GM15510 (cell line): ENCODE results near the gene KIT.

Experiments
- POLR2A ChIP-seq: IDR thresholded peaks from 3 replicates; pipeline ENCODE4 v1.6.1; 2011; ENCODE audit warnings: borderline replicate concordance; ENCODE audit not compliant: insufficient read length; ENCODE audit errors: extremely low read depth

KIT gene

DNA sequence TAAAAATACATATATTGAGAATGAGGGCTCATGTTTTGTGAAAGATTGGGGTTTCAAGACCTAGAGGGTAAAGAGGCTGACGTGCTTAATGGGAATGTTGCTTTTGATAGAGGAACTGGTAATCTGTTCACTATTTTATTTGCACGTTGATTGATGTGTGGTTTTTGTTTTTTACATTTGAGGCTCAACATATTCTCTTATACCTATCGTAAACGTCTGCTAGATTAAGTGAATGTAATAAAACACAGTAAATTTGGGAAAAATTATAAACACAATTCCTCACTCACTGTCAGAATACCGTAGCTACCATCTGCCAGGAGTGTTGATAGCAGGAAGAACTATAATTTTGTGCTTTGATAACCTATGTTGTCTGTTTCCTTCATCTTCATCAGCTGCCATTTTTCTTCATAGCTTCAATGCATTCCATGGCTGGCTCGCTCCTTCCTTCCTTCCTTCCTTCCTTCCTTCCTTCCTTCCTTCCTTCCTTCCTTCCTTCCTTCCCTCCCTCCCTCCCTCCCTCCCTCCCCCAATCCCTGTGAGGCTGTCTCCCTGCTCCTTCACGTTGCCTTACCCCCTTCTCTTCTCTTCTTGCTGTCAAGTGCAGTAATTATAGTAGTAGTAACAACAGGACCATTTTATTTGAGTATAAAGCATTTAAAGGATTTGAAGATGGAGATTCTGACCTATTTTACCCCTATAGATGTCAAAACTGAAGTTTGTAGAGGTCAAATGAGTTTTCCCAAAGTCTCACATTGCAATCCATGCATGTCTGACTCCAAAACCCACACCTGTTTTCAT is 20.3 kb downstream of the KIT start:
- no peak for TF ChIP-seq POLR2A

DNA sequence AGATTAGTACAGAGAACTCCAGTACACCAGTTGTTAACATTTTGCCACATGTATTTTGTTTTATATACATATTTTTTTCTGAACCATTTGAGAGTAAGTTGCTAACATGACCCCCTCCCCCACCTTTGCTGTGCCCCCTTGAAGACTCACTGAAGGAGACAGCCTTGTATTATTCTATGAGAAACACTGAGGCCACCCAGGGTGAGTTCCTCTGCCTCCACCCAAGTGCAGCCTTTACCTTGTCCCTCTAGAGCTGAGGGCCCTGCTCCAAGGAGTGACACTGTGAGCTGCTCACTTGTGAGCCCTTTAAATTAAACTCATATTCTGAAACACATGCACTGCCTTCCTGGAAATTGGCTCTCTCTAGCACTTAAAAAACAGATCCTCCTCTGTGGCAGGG is 21.1 kb downstream of the KIT start:
- no peak for TF ChIP-seq POLR2A

DNA sequence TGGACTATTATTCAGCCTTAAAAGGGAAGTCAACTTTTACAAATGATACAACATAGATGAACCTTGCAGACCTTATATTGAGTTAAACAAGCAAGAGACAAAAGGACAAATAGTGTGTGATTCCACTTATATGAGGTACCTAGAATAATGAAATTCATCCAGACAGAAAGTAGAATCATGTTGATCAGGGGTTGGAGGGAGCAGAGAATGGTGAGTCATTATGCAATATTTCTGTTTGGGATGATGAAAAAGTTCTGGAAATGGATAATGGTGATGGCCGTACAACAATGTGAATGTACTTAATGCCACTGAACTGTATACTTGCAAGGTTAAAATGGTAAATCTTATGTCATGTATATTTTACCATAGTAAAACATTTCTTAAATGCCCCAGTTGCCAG is 22.1 kb downstream of the KIT start:
- no peak for TF ChIP-seq POLR2A

DNA sequence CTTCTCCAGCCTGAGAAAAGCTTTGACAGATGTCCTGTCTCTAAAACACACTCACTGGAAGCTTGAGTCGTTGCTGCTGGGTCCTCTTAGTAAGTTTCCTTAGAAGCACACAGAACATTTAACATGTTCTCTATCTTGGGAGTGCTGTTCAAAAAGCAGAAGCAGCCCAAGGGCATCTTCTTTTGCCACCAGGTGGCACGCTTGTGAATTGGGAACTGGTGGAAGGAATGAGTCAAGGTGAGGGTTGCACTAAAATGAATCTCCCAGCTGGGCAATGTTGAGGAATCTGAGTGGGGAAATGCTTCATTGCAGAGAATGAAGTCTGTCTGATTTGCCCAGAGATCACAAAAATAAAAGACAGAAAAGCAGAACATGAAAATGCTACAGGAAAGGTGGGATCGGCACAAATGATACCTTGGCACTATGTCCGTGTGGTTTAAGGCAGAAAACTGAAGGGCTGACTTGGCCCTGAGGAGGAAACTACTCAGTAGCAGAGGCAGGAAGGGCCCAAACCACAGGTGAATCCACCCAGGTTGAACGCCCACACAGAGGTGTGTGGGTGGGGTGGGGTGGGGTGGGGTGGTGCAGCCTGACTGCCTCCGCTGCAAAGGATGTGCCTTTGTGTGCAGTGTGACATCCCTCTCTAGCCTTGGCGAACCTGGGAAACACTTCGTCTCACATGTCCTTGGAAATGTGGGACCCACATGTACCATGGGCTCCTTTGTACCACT is 26.0 kb downstream of the KIT start:
- no peak for TF ChIP-seq POLR2A

DNA sequence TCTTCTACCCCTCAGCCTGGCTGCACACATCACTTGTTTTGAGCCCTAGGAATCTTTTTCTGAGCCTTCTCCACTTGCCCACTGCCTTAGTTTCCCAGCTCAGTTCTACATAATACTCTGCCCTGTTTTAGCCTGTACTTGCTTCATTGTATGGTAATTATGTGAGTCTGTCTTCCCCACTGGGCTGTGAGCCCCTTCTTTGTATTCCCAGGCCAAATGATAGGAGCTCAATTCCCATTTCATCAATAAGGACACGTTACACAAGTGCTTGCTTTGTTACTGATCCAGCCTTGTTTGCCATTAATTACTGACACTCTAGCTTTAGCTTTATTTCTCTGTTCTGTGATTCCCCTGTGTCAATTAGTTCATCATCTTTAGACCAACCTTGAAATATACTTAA is 28.1 kb downstream of the KIT start:
- no peak for TF ChIP-seq POLR2A

DNA sequence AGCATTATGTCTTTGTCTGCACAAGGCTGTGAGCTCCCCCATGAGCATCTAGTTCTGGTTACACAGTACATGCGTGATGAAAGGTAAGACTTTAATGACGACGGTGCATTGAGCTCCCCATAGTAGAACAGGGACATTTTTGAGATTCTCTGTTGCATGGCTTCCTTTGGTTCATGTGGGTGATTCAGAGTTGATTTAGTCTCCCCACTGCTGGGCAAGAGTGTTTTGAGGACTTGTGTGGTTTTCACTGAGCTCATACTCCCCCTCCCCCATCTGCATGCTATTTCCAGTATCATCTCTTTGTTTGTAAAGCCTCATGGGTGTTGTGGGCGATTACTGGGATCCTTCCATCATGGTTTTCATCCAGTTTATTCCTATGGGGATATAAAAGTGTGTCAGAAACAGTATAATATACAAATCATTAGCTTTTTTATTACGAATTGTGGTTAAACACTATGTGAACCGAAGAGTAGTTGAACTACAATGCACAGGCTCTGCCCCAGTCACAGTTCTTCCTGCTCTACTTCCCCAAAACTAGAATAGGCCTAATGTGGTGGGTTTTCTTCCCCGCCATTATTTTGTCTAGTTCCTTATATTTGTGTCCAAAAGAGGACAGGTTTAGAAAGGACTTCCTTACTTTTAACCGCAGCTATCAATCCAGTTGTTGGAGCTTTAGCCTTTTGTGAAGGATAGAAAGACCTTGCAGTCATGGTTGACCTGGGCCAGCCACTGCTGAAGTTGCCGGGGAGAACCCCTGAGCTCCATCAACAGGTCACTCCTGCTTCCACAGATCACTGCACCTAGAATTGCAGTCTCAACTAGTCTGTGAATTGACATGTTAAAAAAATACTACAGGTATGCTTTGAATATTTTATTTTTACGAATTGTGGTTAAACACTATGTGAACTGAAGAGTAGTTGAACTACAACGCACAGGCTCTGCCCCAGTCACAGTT is 30.4 kb downstream of the KIT start:
- TF ChIP-seq POLR2A: no peak

DNA sequence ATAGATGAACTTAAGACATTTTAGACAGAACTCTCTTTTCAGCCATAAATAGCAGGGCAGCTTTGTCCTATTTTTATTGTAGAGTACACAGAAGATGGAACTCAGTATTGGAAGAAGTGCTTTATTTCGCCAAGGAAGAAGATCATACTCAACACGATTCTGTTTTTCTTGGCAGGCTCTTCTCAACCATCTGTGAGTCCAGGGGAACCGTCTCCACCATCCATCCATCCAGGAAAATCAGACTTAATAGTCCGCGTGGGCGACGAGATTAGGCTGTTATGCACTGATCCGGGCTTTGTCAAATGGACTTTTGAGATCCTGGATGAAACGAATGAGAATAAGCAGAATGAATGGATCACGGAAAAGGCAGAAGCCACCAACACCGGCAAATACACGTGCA is 37.6 kb downstream of the KIT start:
- TF ChIP-seq POLR2A: no peak

DNA sequence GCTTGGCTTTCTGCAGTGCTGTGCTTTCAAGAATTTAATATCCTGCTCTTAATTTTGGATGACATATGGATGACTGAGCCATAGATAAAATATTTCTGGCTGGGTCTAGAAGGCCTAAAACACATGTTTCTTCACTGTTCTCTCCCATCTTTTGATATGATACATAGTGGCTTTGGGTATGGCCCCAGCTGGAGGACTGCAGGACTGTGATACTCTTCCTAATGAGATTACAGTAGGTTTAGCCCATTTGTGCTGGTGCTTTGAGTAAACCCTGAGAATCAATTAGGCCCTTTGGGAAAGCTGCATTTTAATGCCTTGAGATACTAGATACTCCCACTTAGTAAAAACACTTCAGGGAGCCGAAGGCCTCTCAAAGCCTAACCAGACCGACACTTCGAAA is 38.0 kb downstream of the KIT start:
- no peak for TF ChIP-seq POLR2A

DNA sequence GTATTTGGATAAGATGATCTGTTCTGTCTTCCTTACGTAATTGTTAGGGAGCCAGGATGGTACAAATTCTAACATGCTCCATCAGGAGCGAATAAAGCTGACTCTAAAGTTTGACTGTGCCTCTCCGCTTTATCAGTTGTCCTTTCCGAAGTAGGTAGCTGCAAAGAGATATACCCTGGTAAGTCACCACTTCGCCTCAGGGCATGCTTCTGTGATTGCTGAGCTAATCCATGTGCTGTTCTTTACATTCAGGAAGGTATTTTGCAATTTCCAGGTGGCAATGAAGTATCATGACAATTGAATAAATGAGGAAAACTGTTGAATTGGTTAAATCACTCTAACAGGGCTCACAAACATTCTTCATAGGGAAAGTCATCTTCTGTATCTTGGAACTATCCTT is 38.9 kb downstream of the KIT start:
- no peak for TF ChIP-seq POLR2A

DNA sequence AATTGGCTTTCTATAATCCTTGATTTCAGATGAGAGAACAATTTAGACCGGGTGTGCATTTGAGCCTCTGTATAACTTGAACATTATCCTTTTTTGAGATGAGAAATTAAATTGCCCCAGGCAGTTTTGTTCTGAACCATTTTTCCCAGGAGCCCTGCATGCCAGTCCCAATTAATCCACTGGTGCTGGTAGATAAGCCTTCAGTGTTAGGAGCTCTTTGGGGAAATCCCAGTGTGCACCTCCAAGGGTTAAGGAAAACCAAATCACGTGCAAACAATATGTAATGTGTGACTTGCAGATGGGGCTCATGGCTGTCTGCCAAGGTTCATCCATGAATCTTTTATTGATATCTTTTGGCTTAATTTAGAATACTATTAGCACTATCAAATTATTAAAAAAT is 43.2 kb downstream of the KIT start:
- no peak for TF ChIP-seq POLR2A

DNA sequence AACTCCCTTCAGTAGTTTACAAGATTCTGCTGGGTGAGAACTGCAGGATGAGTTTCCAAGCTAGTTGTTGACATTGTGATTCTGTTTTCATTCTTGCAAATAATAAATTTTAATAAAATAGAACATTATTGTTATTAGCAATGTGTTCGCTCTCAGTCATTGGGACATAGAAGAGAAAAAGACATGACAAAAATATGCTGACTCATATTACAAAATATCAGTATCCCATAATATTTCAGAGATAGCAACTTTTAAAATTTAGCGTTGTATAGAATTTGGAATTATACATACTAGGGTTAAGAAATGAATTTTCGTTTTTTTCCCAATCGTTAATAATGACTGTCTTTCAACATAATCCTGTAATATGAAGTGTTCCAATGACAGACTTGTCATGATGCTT is 45.4 kb downstream of the KIT start:
- TF ChIP-seq POLR2A: no peak

DNA sequence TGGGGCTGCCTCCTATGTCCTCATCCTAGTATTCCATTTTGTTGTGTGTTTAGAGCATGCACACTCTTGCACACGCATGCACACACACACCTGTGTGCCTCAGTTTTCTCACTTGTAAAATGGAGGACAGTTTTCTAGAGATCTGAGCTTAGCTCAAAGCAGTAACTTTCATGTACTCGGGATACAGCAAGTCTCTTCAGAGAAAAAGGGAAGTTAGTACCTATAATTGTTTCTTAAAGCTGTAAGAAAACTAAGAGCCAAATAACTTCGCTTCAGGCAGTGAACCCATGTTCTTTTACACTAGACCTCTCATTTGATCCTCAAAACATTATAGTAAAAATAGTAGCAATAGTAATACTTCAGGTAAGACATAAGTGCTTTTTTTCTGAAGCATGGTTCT is 49.6 kb downstream of the KIT start:
- TF ChIP-seq POLR2A: no peak

DNA sequence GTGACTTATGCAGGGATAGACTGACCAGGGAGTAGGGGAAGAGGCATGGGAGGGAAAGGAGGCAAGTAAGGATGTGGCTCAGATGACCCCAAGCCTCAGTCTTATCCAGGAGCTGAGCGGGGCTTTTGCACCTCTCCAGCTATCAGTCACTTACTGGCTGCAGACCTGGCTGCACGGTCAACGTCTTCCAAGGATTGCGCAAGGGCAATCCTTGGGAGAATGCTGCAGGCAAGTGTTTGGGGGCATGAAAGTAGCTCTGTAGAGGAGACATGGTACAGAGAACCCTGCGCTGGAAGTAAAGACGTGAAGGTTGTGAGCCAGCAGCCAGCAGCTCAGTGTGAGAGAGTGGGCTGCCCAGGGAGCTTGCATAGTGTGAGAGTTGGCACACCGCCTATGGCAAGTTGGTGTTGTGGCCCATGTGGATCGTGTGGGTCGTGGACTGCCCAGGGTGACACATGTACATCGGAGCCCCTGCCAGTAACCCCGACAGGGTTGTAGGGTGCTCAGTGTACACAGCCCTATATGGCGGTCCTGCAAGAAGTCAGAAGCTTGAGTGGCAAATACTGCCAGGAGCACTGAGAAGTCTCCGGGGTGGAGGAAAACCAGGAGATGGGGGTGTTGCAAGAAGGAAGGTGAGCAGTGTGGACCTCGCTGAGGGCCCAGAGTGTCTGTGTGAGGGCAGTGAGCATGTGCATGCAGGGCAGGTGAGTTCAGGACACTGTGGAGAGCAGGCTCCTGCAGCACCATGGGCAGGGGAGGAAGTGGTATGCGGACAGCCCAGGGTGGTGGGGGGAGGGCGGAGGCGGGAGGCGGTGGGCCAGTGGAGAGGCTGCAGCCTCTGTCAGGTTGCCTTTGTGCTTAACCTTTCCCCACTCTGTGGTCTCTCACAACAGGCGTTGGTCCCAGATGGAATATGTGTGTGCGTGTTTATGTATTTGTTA is 50.9 kb downstream of the KIT start:
- no peak for TF ChIP-seq POLR2A

DNA sequence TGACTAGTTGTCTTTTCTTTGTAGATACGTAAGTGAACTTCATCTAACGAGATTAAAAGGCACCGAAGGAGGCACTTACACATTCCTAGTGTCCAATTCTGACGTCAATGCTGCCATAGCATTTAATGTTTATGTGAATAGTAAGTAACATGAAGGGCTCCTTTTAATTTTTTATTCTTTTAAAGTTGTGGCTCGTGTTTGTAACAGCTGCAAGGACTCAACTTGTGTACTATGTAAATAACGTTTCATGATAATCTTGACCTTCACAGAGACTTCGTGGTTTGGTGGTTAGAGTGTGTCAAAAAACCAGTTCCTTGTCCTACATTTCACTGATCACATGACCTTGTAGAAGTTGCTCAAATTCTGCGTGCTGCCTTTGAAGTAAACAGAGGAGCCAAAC is 51.6 kb downstream of the KIT start:
- no peak for TF ChIP-seq POLR2A

DNA sequence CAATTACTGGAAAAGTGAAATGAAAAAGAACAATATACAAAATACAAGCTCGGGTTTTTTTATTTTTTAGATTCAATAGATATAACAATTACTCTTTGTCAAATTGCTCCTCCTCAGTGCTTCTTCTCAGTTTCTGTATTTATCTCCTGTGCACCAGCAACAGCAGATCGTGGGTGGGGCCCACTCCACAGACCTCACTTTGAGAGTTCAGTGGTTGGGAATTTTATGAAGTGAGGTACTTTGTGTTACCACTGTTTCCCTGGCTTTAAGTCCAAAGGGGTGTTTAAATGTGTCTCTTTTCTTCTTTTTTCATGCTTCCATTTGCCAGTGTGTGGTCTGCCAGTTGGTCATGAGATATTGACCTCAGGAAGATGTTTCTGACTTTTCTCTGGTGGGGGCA is 54.4 kb downstream of the KIT start:
- TF ChIP-seq POLR2A: no peak

DNA sequence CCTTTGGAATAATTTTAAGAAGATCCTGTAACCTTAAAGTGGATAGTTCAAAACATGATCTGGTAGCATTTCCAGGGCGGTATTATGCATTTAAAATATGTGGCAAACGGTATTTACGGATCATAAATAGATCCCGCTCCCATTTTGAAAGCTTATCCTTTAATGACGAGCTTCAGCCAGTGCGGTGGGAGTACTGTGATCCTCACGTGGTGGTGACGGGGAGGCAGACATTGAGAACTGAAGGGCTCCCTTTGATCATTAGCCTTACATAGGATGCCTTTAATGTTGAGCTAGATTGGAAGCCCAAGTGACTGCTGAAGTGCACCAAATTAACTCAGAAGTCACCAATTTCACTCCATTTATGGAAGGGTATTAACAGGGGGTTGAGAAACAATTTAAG is 56.9 kb downstream of the KIT start:
- TF ChIP-seq POLR2A: no peak
